BLaER1 treated with 17β-estradiol and CSF1 and Interleukin-3, amounts not matched to agents 10 nM and 100 nM (cell line): ENCODE results near the gene B4GALNT1.

ENCODE experiments used
- H3K27ac ChIP-seq, 11 experiments: shearing (Covaris generic); formaldehyde crosslinking; 2 replicates each; pipeline ENCODE4 v1.8.1; 2022
- H3K27me3 ChIP-seq, 11 experiments: shearing (Covaris generic); formaldehyde crosslinking; 2 replicates each; pipeline ENCODE4 v1.8.1; 2022
- H3K36me3 ChIP-seq, 11 experiments: shearing (Covaris generic); formaldehyde crosslinking; 2 replicates each; pipeline ENCODE4 v1.8.1; 2022
- H3K4me1 ChIP-seq, 10 experiments: shearing (Covaris generic); formaldehyde crosslinking; 2 replicates each; pipeline ENCODE4 v1.8.1; 2022
- H3K4me2 ChIP-seq, 11 experiments: shearing (Covaris generic); formaldehyde crosslinking; 2 replicates each; pipeline ENCODE4 v1.8.1; 2022
- H3K4me3 ChIP-seq, 10 experiments: shearing (Covaris generic); formaldehyde crosslinking; 2 replicates each; pipeline ENCODE4 v1.8.1; 2022
- H3K9ac ChIP-seq, 11 experiments: shearing (Covaris generic); formaldehyde crosslinking; 2 replicates each; pipeline ENCODE4 v1.8.1; 2022
- H3K9me3 ChIP-seq, 11 experiments: shearing (Covaris generic); formaldehyde crosslinking; replicated peaks in 1 of 11; 2 replicates each; pipeline ENCODE4 v1.8.1; 2022
- H4K20me1 ChIP-seq, 11 experiments: shearing (Covaris generic); formaldehyde crosslinking; 2 replicates each; pipeline ENCODE4 v1.8.1; 2022
- Cebpa-rat ChIP-seq, 11 experiments: shearing (Covaris generic); IDR thresholded peaks; 2 replicates each; pipeline ENCODE4 v1.8.1; 2022

The B4GALNT1 gene

GRCh38 chr12:57614948-57615500 is 18.0 kb downstream of the B4GALNT1 start:
- H3K27ac ChIP-seq, result peak overlapping the region in 8 of 11 experiments; percentile 45 to 90 (median 76); a peak in 17 of 22 replicates
- H3K27me3 ChIP-seq, result peaks cover 38 to 49% (median 41%) of the 10 kb centered on the region in 11 experiments
- peaks cover 23 to 67% (median 61%) of the 10 kb centered on the region in 10 experiments for H3K4me1 ChIP-seq
- H3K4me3 ChIP-seq, result peak overlapping the region in 7 of 10 experiments; percentile 9 to 51 (median 23); a peak in 8 of 20 replicates
- peaks cover 0 to 10% (median 1%) of the 10 kb centered on the region in 11 experiments; a peak in 9 of 22 replicates for H4K20me1 ChIP-seq
- TF ChIP-seq Cebpa-rat (IDR thresholded peaks at IDR 0.05), result no peak; a peak in 1 of 22 replicates
- H3K9me3 ChIP-seq, result peaks cover 0 to 7% (median 0%) of the 10 kb centered on the region in 11 experiments; a peak in 2 of 22 replicates
- 0 out of 22 replicates have a peak, but pooled peaks cover 0 to 4% (median 0%) of the 10 kb centered on the region in 11 experiments for H3K36me3 ChIP-seq
- H3K4me2 ChIP-seq, result peak overlapping the region; percentile 59 to 99 (median 85)
- H3K9ac ChIP-seq, result peak overlapping the region in 7 of 11 experiments; percentile 7 to 76 (median 68); a peak in 10 of 22 replicates

- Histone ChIP-seq H3K27ac (peak overlapping the region in 8 of 11 experiments; percentile 45 to 90 (median 76); a peak in 16 of 22 replicates), H3K4me3 (peak overlapping the region in 7 of 10 experiments; percentile 20 to 51 (median 34); a peak in 12 of 20 replicates), H4K20me1 (peaks cover 0 to 4% (median 0%) of the 10 kb centered on the region in 11 experiments; a peak in 1 of 22 replicates), H3K27me3 (peaks cover 32 to 46% (median 37%) of the 10 kb centered on the region in 11 experiments), H3K36me3 (0 out of 22 replicates have a peak, but pooled peaks cover 0 to 4% (median 0%) of the 10 kb centered on the region in 11 experiments), H3K4me1 (peaks cover 23 to 67% (median 61%) of the 10 kb centered on the region in 10 experiments), H3K9ac (peak overlapping the region in 7 of 11 experiments; percentile 7 to 76 (median 68); a peak in 10 of 22 replicates), H3K9me3 (peaks cover 0 to 7% (median 0%) of the 10 kb centered on the region in 11 experiments; a peak in 2 of 22 replicates), H3K4me2 (peak overlapping the region; percentile 59 to 99 (median 85))
- 0 out of 22 replicates have a peak, but pooled peaks of 1 of the 11 experiments have one; percentile 12 for TF ChIP-seq Cebpa-rat (IDR thresholded peaks at IDR 0.05)
Observed at GRCh38 chr12:57614178-57614947, 18.6 kb downstream of the B4GALNT1 start.

DNA sequence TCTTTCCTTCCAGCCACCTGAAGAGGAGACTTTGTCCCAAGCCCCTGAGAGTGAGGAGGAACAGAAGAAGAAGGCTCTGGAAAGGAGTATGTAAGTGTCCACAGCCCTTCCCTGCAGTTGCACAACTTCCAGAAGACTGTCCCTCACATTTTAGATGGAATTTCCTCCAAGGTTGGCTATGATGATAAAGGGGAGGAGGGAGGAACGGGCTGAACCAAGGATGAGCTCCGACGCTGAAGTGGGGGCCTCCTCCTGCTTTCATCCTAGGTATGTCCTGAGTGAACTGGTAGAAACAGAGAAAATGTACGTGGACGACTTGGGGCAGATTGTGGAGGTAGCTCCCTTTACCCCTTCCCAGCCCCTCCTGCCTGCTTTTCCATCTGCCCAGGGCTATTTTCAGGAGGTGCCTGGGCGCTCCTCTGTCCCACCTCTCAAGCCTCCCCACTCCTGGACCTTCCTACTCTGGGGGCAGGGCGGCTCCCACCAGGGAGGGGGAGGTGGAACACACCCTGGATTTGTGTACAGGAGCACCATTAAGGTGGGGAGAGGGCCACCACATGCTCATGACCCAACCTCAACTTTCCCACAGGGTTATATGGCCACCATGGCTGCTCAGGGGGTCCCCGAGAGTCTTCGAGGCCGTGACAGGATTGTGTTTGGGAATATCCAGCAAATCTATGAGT is 19.4 kb downstream of the B4GALNT1 start:
- Histone ChIP-seq H3K9me3 (peaks cover 0 to 7% (median 0%) of the 10 kb centered on the region in 11 experiments; a peak in 2 of 22 replicates), H3K4me2 (peak overlapping the region; percentile 59 to 99 (median 85)), H3K36me3 (0 out of 22 replicates have a peak, but pooled peaks cover 0 to 4% (median 0%) of the 10 kb centered on the region in 11 experiments), H3K27me3 (peaks cover 26 to 46% (median 37%) of the 10 kb centered on the region in 11 experiments), H3K4me3 (peak overlapping the region in 6 of 10 experiments; percentile 20 to 51 (median 38); a peak in 7 of 20 replicates), H3K4me1 (peaks cover 23 to 73% (median 65%) of the 10 kb centered on the region in 10 experiments), H3K27ac (peak overlapping the region in 7 of 11 experiments; percentile 63 to 90 (median 85); a peak in 13 of 22 replicates), H3K9ac (peak overlapping the region in 6 of 11 experiments; percentile 36 to 76 (median 70); a peak in 11 of 22 replicates), H4K20me1 (no peaks in the 10 kb centered on the region; a peak in 1 of 22 replicates)
- no peak for TF ChIP-seq Cebpa-rat (IDR thresholded peaks at IDR 0.05)

DNA sequence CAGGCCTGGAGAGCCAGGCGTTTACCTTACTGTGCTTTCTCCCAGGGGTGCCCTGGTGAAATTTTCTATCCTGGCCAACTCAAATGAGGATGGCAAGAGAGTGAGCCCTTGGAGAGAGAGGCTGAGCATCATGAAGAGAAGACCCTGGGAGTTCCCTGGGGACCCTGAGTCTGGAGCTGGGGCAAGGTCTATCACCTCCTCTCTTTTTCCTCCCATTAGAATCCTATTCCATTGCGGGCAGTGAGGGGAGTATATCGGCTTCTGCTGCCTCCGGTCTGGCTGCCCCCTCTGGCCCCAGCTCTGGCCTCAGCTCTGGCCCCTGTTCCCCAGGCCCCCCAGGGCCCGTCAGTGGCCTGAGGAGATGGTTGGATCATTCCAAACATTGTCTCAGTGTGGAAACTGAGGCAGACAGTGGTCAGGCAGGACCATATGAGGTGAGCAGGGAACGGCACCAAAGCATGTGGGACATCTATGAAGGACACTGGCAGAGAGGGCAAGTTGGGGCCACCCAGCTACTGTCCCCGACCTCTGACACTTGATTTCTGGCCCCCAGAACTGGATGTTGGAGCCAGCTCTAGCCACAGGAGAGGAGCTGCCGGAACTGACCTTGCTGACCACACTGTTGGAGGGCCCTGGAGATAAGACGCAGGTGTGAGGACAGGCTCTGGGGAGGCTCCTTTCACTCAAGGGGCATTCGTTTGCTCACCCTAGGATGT is 20.1 kb downstream of the B4GALNT1 start:
- Histone ChIP-seq H3K36me3 (0 out of 22 replicates have a peak, but pooled peaks cover 0 to 4% (median 0%) of the 10 kb centered on the region in 11 experiments), H4K20me1 (no peaks in the 10 kb centered on the region), H3K9ac (peak overlapping the region in 4 of 11 experiments; percentile 68 to 76 (median 74); a peak in 8 of 22 replicates), H3K4me1 (peaks cover 23 to 75% (median 68%) of the 10 kb centered on the region in 10 experiments), H3K27me3 (peaks cover 21 to 46% (median 37%) of the 10 kb centered on the region in 11 experiments), H3K9me3 (peaks cover 0 to 6% (median 0%) of the 10 kb centered on the region in 11 experiments; a peak in 2 of 22 replicates), H3K4me3 (peak overlapping the region in 2 of 10 experiments; percentile 46 to 51; a peak in 2 of 20 replicates), H3K4me2 (peak overlapping the region in 10 of 11 experiments; percentile 59 to 99 (median 90); a peak in 20 of 22 replicates), H3K27ac (peak overlapping the region in 7 of 11 experiments; percentile 24 to 90 (median 85); a peak in 10 of 22 replicates)
- TF ChIP-seq Cebpa-rat (IDR thresholded peaks at IDR 0.05), result no peak

- no peaks in the 10 kb centered on the region for H4K20me1 ChIP-seq
- no peak for TF ChIP-seq Cebpa-rat (IDR thresholded peaks at IDR 0.05)
- peak overlapping the region in 8 of 11 experiments; percentile 11 to 90 (median 54); a peak in 11 of 22 replicates for H3K27ac ChIP-seq
- H3K9ac ChIP-seq, result peak overlapping the region in 8 of 11 experiments; percentile 46 to 88 (median 69); a peak in 13 of 22 replicates
- peaks cover 23 to 75% (median 68%) of the 10 kb centered on the region in 10 experiments for H3K4me1 ChIP-seq
- H3K27me3 ChIP-seq, result peaks cover 14 to 45% (median 31%) of the 10 kb centered on the region in 11 experiments
- H3K4me3 ChIP-seq, result peak overlapping the region; percentile 18 to 80 (median 68); a peak in 16 of 20 replicates
- peak overlapping the region; percentile 55 to 99 (median 85) for H3K4me2 ChIP-seq
- H3K9me3 ChIP-seq, result no peaks in the 10 kb centered on the region; a peak in 1 of 22 replicates
- 0 out of 22 replicates have a peak, but pooled peaks cover 0 to 4% (median 0%) of the 10 kb centered on the region in 11 experiments for H3K36me3 ChIP-seq
Observed at GRCh38 chr12:57611827-57612710, 20.9 kb downstream of the B4GALNT1 start.

GRCh38 chr12:57611108-57611826 is 21.7 kb downstream of the B4GALNT1 start, which contains the start of gene ARHGEF25:
Gene ARHGEF25 (plus strand): TSS chr12:57611435. CDS start chr12:57611895, 460 bp downstream.
- Histone ChIP-seq H3K4me2 (peak within 1 kb of the TSS; percentile 78 to 99 (median 92)), H3K9ac (peak within 1 kb of the TSS; percentile 77 to 88 (median 86)), H3K4me3 (peak within 1 kb of the TSS; percentile 62 to 80 (median 68)), H3K9me3 (no peaks in the 10 kb centered on the region), H3K36me3 (0 out of 22 replicates have a peak, but pooled peaks cover 0 to 3% (median 0%) of the 10 kb centered on the region in 11 experiments), H3K27me3 (peaks cover 20 to 51% (median 38%) of the 10 kb centered on the region in 11 experiments), H4K20me1 (no peaks in the 10 kb centered on the region), H3K4me1 (peaks cover 23 to 69% (median 62%) of the 10 kb centered on the region in 10 experiments), H3K27ac (peak within 1 kb of the TSS; percentile 57 to 90 (median 85); a peak in 20 of 22 replicates)
- no peak for TF ChIP-seq Cebpa-rat (IDR thresholded peaks at IDR 0.05)
